Gastroesophageal sphincter (tissue), 4 donors: ENCODE results near the gene TSPOAP1. TPM values are rescaled to one million over a fixed set of nuclear protein-coding genes. Genes with fewer than 3 reads are reported as not detected.

Experiments used
- ATAC-seq: fragments of 150-250 bp; one replicate; pipeline ENCODE4 v1.9.1; 2016; ENCODE audit warnings: mild to moderate bottlenecking, moderate library complexity
- H3K27ac ChIP-seq, 4 donors: fragments of 200-600 bp; sonication (generic) in 3 of 4; 1 replicate in 3 of 4; 2 replicates in 1 of 4; pipeline ENCODE4 v1.5.1; 2016 to 2019
- H3K27me3 ChIP-seq: fragments of 200-600 bp; sonication (generic); one replicate; pipeline ENCODE4 v1.5.1; 2019
- H3K36me3 ChIP-seq, 2 donors: fragments of 200-600 bp; sonication (generic); one replicate each; pipeline ENCODE4 v1.5.1; 2019; ENCODE audit warnings: control low read depth in 1 of 2
- H3K4me1 ChIP-seq, 3 donors: fragments of 200-600 bp; sonication (generic); 1 replicate in 2 of 3; 2 replicates in 1 of 3; pipeline ENCODE4 v1.5.1; 2016 to 2019; ENCODE audit warnings: control low read depth in 2 of 3
- H3K4me3 ChIP-seq, 2 donors: fragments of 200-600 bp; sonication (generic); one replicate each; pipeline ENCODE4 v1.5.1; 2019; ENCODE audit warnings: mild to moderate bottlenecking in 1 of 2, moderate library complexity in 1 of 2
- H3K9me3 ChIP-seq, 3 donors: fragments of 200-600 bp; sonication (generic); one replicate each; pipeline ENCODE4 v1.5.1; 2017 to 2019; ENCODE audit warnings: control low read depth in 2 of 3
- CTCF ChIP-seq, 4 experiments: fragments of 200-600 bp in 2 of 4; fragments of 450-650 bp in 2 of 4; sonication (generic) in 1 of 4; IDR thresholded peaks; one replicate each; pipeline ENCODE4 v1.5.1; 2017 to 2019; ENCODE audit warnings: antibody characterized with exemption in 4 of 4, mild to moderate bottlenecking in 2 of 4, moderate library complexity in 2 of 4
- EP300 ChIP-seq: sonication (generic); formaldehyde crosslinking; IDR thresholded peaks from one replicate; pipeline ENCODE4 v1.6.1; 2017; ENCODE audit warnings: antibody characterized with exemption, mild to moderate bottlenecking
- POLR2A ChIP-seq, 2 donors: fragments of 450-650 bp; IDR thresholded peaks; one replicate each; pipeline ENCODE4 v1.6.1; 2017; ENCODE audit warnings: antibody characterized with exemption in 2 of 2, mild to moderate bottlenecking in 2 of 2, moderate library complexity in 1 of 2
- POLR2AphosphoS5 ChIP-seq: sonication (generic); formaldehyde crosslinking; IDR thresholded peaks from one replicate; pipeline ENCODE4 v1.6.1; 2017; ENCODE audit warnings: antibody characterized with exemption
- WGBS, 2 donors: methylation state at CpG; one replicate each; pipeline ENCODE4 v1.1.5; 2018; ENCODE audit warnings: low coverage in 1 of 2; 5-methylcytosine and 5-hydroxymethylcytosine counted together
- total RNA-seq, 4 donors: library from RNA; depleted of rRNA; stranded (reverse); fragments of >200 nt; gene quantifications; one replicate each; pipeline ENCODE4 v1.1.0, GENCODE V29; 2016

The TSPOAP1 gene
- total RNA-seq, 4 donors from 2014 or later = 7.4 to 44.8 (median 23.0) TPM

GRCh38 chr17:58265902-58266875 is 62.4 kb downstream of the TSPOAP1 start:
- no peak for ATAC-seq
- WGBS, 2 donors = 93 to 100% methylated on average over 3 to 6 of the region's 7 CpGs

GRCh38 chr17:58265271-58265670 is 63.3 kb downstream of the TSPOAP1 start:
- TF ChIP-seq EP300 (no peak), CTCF (IDR thresholded peaks at IDR 0.05) (no peak), POLR2A (IDR thresholded peaks at IDR 0.05) (no peak), POLR2AphosphoS5 (no peak)
- Histone ChIP-seq H3K9me3 (no peaks in the 10 kb centered on the region), H3K27ac (no peak overlapping the region), H3K4me1 (no peaks in the 10 kb centered on the region), H3K27me3 (peaks cover 74% of the 10 kb centered on the region), H3K36me3 (no peaks in the 10 kb centered on the region), H3K4me3 (no peak overlapping the region)
- ATAC-seq = no peak
- 66 to 84% methylated on average over 3 to 4 of the region's 4 CpGs for WGBS, 2 donors

More at GRCh38 chr17:58265902-58266875, 62.4 kb downstream of the TSPOAP1 start:
- Histone ChIP-seq H3K27me3 (peaks cover 73% of the 10 kb centered on the region), H3K36me3 (no peaks in the 10 kb centered on the region), H3K4me1 (no peaks in the 10 kb centered on the region), H3K27ac (no peak overlapping the region), H3K4me3 (no peak overlapping the region), H3K9me3 (no peaks in the 10 kb centered on the region)
- TF ChIP-seq EP300 (no peak), POLR2A (IDR thresholded peaks at IDR 0.05) (no peak), POLR2AphosphoS5 (no peak), CTCF (IDR thresholded peaks at IDR 0.05) (no peak)

GRCh38 chr17:58264407-58265103 is 64.0 kb downstream of the TSPOAP1 start:
- no peak overlapping the region for H3K4me3 ChIP-seq
- H3K4me1 ChIP-seq = no peaks in the 10 kb centered on the region
- H3K27me3 ChIP-seq = peaks cover 77% of the 10 kb centered on the region
- no peak for ATAC-seq
- no peaks in the 10 kb centered on the region for H3K9me3 ChIP-seq
- 48 to 77% methylated on average over 3 to 6 of the region's 6 CpGs for WGBS, 2 donors
- no peaks in the 10 kb centered on the region for H3K36me3 ChIP-seq
- no peak overlapping the region for H3K27ac ChIP-seq
- no peak for TF ChIP-seq POLR2A (IDR thresholded peaks at IDR 0.05)
- TF ChIP-seq CTCF (IDR thresholded peaks at IDR 0.05) = no peak
- no peak for TF ChIP-seq EP300
- no peak for TF ChIP-seq POLR2AphosphoS5

- no peak overlapping the region for H3K4me3 ChIP-seq
- H3K27me3 ChIP-seq = peaks cover 76% of the 10 kb centered on the region
- H3K27ac ChIP-seq = no peak overlapping the region
- WGBS, 2 donors = 63 to 72% methylated on average over 1 of the region's 1 CpG
- no peak for ATAC-seq
- H3K9me3 ChIP-seq = no peaks in the 10 kb centered on the region
- H3K36me3 ChIP-seq = no peaks in the 10 kb centered on the region
- TF ChIP-seq POLR2AphosphoS5 (no peak), POLR2A (IDR thresholded peaks at IDR 0.05) (no peak), EP300 (no peak), CTCF (IDR thresholded peaks at IDR 0.05) (no peak)
- H3K4me1 ChIP-seq = no peaks in the 10 kb centered on the region
These were observed 64.8 kb downstream of the TSPOAP1 start for GRCh38 chr17:58263773-58264172.
